CD14-positive monocyte (primary cell): ENCODE measurements around the gene MPST. TPM values are rescaled to one million over a fixed set of nuclear protein-coding genes. Genes with fewer than 3 reads are reported as not detected.

Experiments used
- DNase-seq, 3 donors: peaks; one replicate each; pipeline ENCODE4 v3.0.0-alpha.2; 2011 to 2022
- H2AFZ ChIP-seq: 2 replicates; pipeline ENCODE4 v1.6.0; 2012; ENCODE audit warnings: mild to moderate bottlenecking, low read depth, low read length, inconsistent platforms; ENCODE audit not compliant: insufficient read depth, poor library complexity, severe bottlenecking
- H3K27ac ChIP-seq, 2 donors: 1 replicate in 1 of 2; 2 replicates in 1 of 2; pipeline ENCODE4 v1.5.1; 2012 to 2013; ENCODE audit warnings: low read length in 2 of 2, control low read depth in 1 of 2, inconsistent platforms in 1 of 2, low read depth in 1 of 2, mild to moderate bottlenecking in 1 of 2
- H3K27me3 ChIP-seq, 2 donors: one replicate each; pipeline versions ENCODE4 v1.6.0 to v1.6.1; 2011 to 2013; ENCODE audit warnings: low read length in 2 of 2; ENCODE audit not compliant: control insufficient read depth in 2 of 2, insufficient read depth in 2 of 2
- H3K36me3 ChIP-seq, 2 donors: replicated peaks in 1 of 2; 1 replicate in 1 of 2; 2 replicates in 1 of 2; pipeline versions ENCODE4 v1.5.1 to v1.6.1; 2012 to 2013; ENCODE audit warnings: low read length in 2 of 2, control low read depth in 1 of 2, inconsistent platforms in 1 of 2, mild to moderate bottlenecking in 1 of 2; ENCODE audit not compliant: insufficient read depth in 2 of 2, control insufficient read depth in 1 of 2
- H3K4me1 ChIP-seq, 2 donors: 1 replicate in 1 of 2; 2 replicates in 1 of 2; pipeline versions ENCODE4 v1.5.1 to v1.6.1; 2012 to 2013; ENCODE audit warnings: low read length in 2 of 2, control low read depth in 1 of 2, inconsistent platforms in 1 of 2, mild to moderate bottlenecking in 1 of 2, moderate library complexity in 1 of 2; ENCODE audit not compliant: insufficient read depth in 2 of 2, control insufficient read depth in 1 of 2
- H3K4me2 ChIP-seq: replicated peaks from 2 replicates; pipeline ENCODE3; 2012; ENCODE audit warnings: low read length, moderate library complexity, mild to moderate bottlenecking; ENCODE audit not compliant: poor library complexity, severe bottlenecking; ENCODE audit errors: extremely low read depth
- H3K4me3 ChIP-seq, 3 experiments: fragments of 200-600 bp in 1 of 3; sonication (generic) in 1 of 3; replicated peaks in 1 of 3; 1 replicate in 2 of 3; 2 replicates in 1 of 3; pipeline ENCODE4 v1.5.1; 2011 to 2013; ENCODE audit warnings: low read length in 3 of 3, mild to moderate bottlenecking in 3 of 3, control low read depth in 2 of 3, low read depth in 2 of 3, inconsistent platforms in 1 of 3, moderate library complexity in 1 of 3
- H3K79me2 ChIP-seq: 2 replicates; pipeline ENCODE4 v1.6.0; 2012; ENCODE audit warnings: mild to moderate bottlenecking, control low read depth, inconsistent platforms, low read length, moderate library complexity; ENCODE audit not compliant: insufficient read depth
- H3K9ac ChIP-seq: 2 replicates; pipeline ENCODE4 v1.6.0; 2017; ENCODE audit warnings: low read length, mild to moderate bottlenecking; ENCODE audit not compliant: insufficient read depth, poor library complexity, severe bottlenecking
- H3K9me3 ChIP-seq, 2 donors: replicated peaks in 1 of 2; 1 replicate in 1 of 2; 2 replicates in 1 of 2; pipeline versions ENCODE4 v1.5.1 to v1.6.1; 2012 to 2013; ENCODE audit warnings: low read length in 2 of 2, control low read depth in 1 of 2; ENCODE audit not compliant: control insufficient read depth in 1 of 2, insufficient read depth in 1 of 2
- H4K20me1 ChIP-seq: 2 replicates; pipeline ENCODE4 v1.6.0; 2012; ENCODE audit warnings: mild to moderate bottlenecking, low read length, control low read depth, moderate library complexity; ENCODE audit not compliant: insufficient read depth
- H3K27ac Mint-ChIP-seq, 7 donors: one replicate each; pipeline ENCODE4 v1.8.0; 2020; ENCODE audit warnings: mild to moderate bottlenecking in 7 of 7, mixed read lengths in 7 of 7, moderate library complexity in 6 of 7, inconsistent platforms in 2 of 7
- H3K27me3 Mint-ChIP-seq, 3 donors: one replicate each; pipeline ENCODE4 v1.8.0; 2021 to 2022; ENCODE audit warnings: low read depth in 3 of 3, mild to moderate bottlenecking in 3 of 3, mixed read lengths in 3 of 3, moderate library complexity in 3 of 3, inconsistent platforms in 1 of 3
- H3K36me3 Mint-ChIP-seq, 2 donors: one replicate each; pipeline ENCODE4 v1.8.0; 2020; ENCODE audit warnings: mixed read lengths in 2 of 2, inconsistent platforms in 1 of 2, mild to moderate bottlenecking in 1 of 2
- H3K4me1 Mint-ChIP-seq: one replicate; pipeline ENCODE4 v1.8.0; 2020; ENCODE audit warnings: mild to moderate bottlenecking, mixed read lengths
- H3K4me3 Mint-ChIP-seq, 2 donors: one replicate each; pipeline ENCODE4 v1.8.0; 2020; ENCODE audit warnings: mild to moderate bottlenecking in 2 of 2, mixed read lengths in 2 of 2, moderate library complexity in 1 of 2
- H3K9me3 Mint-ChIP-seq, 7 donors: one replicate each; pipeline ENCODE4 v1.8.0; 2020 to 2022; ENCODE audit warnings: mixed read lengths in 7 of 7, mild to moderate bottlenecking in 6 of 7, moderate library complexity in 6 of 7, inconsistent platforms in 2 of 7
- CTCF ChIP-seq: fragments of 200-600 bp; IDR thresholded peaks from one replicate; pipeline ENCODE4 v1.8.0; 2022; ENCODE audit warnings: antibody characterized with exemption, mild to moderate bottlenecking
- WGBS: methylation state at CpG from one replicate; pipeline ENCODE4 v1.1.5; 2013; ENCODE audit warnings: missing lambda C conversion rate; ENCODE audit not compliant: insufficient coverage; 5-methylcytosine and 5-hydroxymethylcytosine counted together
- intact Hi-C, 2 donors: fragments of 100-400 bp; cut with micrococcal nuclease; formaldehyde crosslinking; loops; one replicate each; pipeline versions ENCODE4 v1.15.0 to v1.15.1; 2023
- polyA plus RNA-seq, 3 donors: library from polyadenylated mRNA; depleted of rRNA in 1 of 3; unstranded in 2 of 3; stranded (reverse) in 1 of 3; fragments of 300-500 nt in 2 of 3; fragments of >200 nt in 1 of 3; fragmentation: Illumina TruSeq in 2 of 3; gene quantifications; 1 replicate in 2 of 3; 2 replicates in 1 of 3; pipeline ENCODE4 v1.2.3, GENCODE V29; 2012 to 2021

MPST gene
- polyA plus RNA-seq, 3 donors: 27.9 to 53.7 (median 51.2) TPM

- WGBS: 84% methylated on average over 2 of the region's 4 CpGs
- Histone ChIP-seq H2AFZ (no peak overlapping the region), H3K27ac (no peak overlapping the region), H3K9ac (no peak overlapping the region), H4K20me1 (peaks cover 20% of the 10 kb centered on the region), H3K4me3 (no peak overlapping the region), H3K4me1 (peaks cover 18 to 26% of the 10 kb centered on the region in 2 donors), H3K9me3 (no peaks in the 10 kb centered on the region), H3K79me2 (peaks cover 21% of the 10 kb centered on the region), H3K27me3 (no peaks in the 10 kb centered on the region), H3K4me2 (no peak overlapping the region), H3K36me3 (peaks cover 0 to 9% of the 10 kb centered on the region in 2 donors)
- no peak for DNase-seq
- Mint-ChIP-seq H3K4me3 (no peak overlapping the region), H3K27me3 (peaks cover 0 to 1% (median 1%) of the 10 kb centered on the region in 3 donors), H3K4me1 (peaks cover 29% of the 10 kb centered on the region), H3K9me3 (peaks cover 0 to 2% (median 0%) of the 10 kb centered on the region in 7 donors), H3K36me3 (peaks cover 11 to 18% of the 10 kb centered on the region in 2 donors), H3K27ac (no peak overlapping the region)
- TF ChIP-seq CTCF: no peak
- intact Hi-C loops: no loop called here
Observed at GRCh38 chr22:37015587-37015878, 4.0 kb upstream of the MPST start.

GRCh38 chr22:37016134-37016910 lies 3.2 kb upstream of the MPST start:
- H3K9ac ChIP-seq: no peak overlapping the region
- intact Hi-C loops: no loop called here
- peaks cover 0 to 9% of the 10 kb centered on the region in 2 donors for H3K36me3 ChIP-seq
- Mint-ChIP-seq H3K9me3 (peaks cover 0 to 2% (median 0%) of the 10 kb centered on the region in 7 donors), H3K4me1 (peaks cover 33% of the 10 kb centered on the region), H3K27me3 (peaks cover 0 to 1% (median 1%) of the 10 kb centered on the region in 3 donors), H3K4me3 (no peak overlapping the region), H3K36me3 (peaks cover 9 to 18% of the 10 kb centered on the region in 2 donors), H3K27ac (no peak overlapping the region)
- peaks cover 20 to 29% of the 10 kb centered on the region in 2 donors for H3K4me1 ChIP-seq
- H2AFZ ChIP-seq: no peak overlapping the region
- H3K9me3 ChIP-seq: no peaks in the 10 kb centered on the region
- no peak overlapping the region for H3K27ac ChIP-seq
- no peak for TF ChIP-seq CTCF
- DNase-seq: no peak
- no peaks in the 10 kb centered on the region for H3K27me3 ChIP-seq
- 100% methylated on average over 6 of the region's 14 CpGs for WGBS
- H3K4me2 ChIP-seq: no peak overlapping the region
- peaks cover 20% of the 10 kb centered on the region for H4K20me1 ChIP-seq
- peaks cover 28% of the 10 kb centered on the region for H3K79me2 ChIP-seq
- H3K4me3 ChIP-seq: no peak overlapping the region
